Astrocyte of the cerebellum (primary cell): ENCODE measurements around the gene MMRN2.
"Not testable (repeated sequence)": the region's sequence is repeated elsewhere in the genome, so short reads cannot be mapped to it uniquely, and the experiment has no call there.

Experiments
- DNase-seq: peaks from one replicate; pipeline ENCODE4 v3.0.0-alpha.2; 2011; ENCODE audit warnings: low read depth
- H3K4me3 ChIP-seq: 2 replicates; pipeline ENCODE4 v1.5.1; 2011; ENCODE audit warnings: mild to moderate bottlenecking, low read depth, low read length, moderate library complexity
- CTCF ChIP-seq: IDR thresholded peaks from 2 replicates; pipeline ENCODE4 v1.5.1; 2012; ENCODE audit warnings: low read length, low read depth, moderate library complexity, mild to moderate bottlenecking; ENCODE audit errors: missing control alignments
- in situ Hi-C: cut with HindIII; loops from 2 replicates; pipeline ENCODE4 v1.10.0; 2017; ENCODE audit warnings: low sequenced_read_pairs

Gene MMRN2

GRCh38 chr10:86988520-86988919, 31.1 kb upstream of the MMRN2 start:
- no peak overlapping the region for H3K4me3 ChIP-seq
- in situ Hi-C loops, result no loop called here
- no peak for DNase-seq
- no peak for TF ChIP-seq CTCF

- H3K4me3 ChIP-seq, DNase-seq, in situ Hi-C loops: not testable (repeated sequence)
Observed at GRCh38 chr10:86984498-86984897, 27.1 kb upstream of the MMRN2 start.

- no peak for DNase-seq
- TF ChIP-seq CTCF, result no peak
- in situ Hi-C loops, result no loop called here
- no peak overlapping the region for H3K4me3 ChIP-seq
Observed at GRCh38 chr10:86981716-86982115, 24.3 kb upstream of the MMRN2 start.

- in situ Hi-C loops, DNase-seq: not testable (repeated sequence)
Observed at GRCh38 chr10:86981020-86981419, 23.6 kb upstream of the MMRN2 start.

GRCh38 chr10:86979977-86980448, 22.6 kb upstream of the MMRN2 start:
- TF ChIP-seq CTCF, result no peak
- no peak overlapping the region for H3K4me3 ChIP-seq
- no peak for DNase-seq
- in situ Hi-C loops, result no loop called here

More at GRCh38 chr10:86981020-86981419, 23.6 kb upstream of the MMRN2 start:
- not testable (repeated sequence) for H3K4me3 ChIP-seq

GRCh38 chr10:86979296-86979818, 21.9 kb upstream of the MMRN2 start:
- TF ChIP-seq CTCF, result no peak
- in situ Hi-C loops, result no loop called here
- no peak overlapping the region for H3K4me3 ChIP-seq
- DNase-seq, result no peak

- H3K4me3 ChIP-seq, in situ Hi-C loops, DNase-seq: not testable (repeated sequence)
Observed at GRCh38 chr10:86978457-86978856, 21.0 kb upstream of the MMRN2 start.

- no peak overlapping the region for H3K4me3 ChIP-seq
- in situ Hi-C loops, result no loop called here
- DNase-seq, result no peak
- no peak for TF ChIP-seq CTCF
Observed at GRCh38 chr10:86976362-86977056, 19.1 kb upstream of the MMRN2 start.
